Measurements from ENCODE around the gene DDR2. TPM values are rescaled to one million over a fixed set of nuclear protein-coding genes. Genes with fewer than 3 reads are reported as not detected.

DDR2 gene
- total RNA-seq, 1 donor from 2014 or later: 6.5 TPM

DNA sequence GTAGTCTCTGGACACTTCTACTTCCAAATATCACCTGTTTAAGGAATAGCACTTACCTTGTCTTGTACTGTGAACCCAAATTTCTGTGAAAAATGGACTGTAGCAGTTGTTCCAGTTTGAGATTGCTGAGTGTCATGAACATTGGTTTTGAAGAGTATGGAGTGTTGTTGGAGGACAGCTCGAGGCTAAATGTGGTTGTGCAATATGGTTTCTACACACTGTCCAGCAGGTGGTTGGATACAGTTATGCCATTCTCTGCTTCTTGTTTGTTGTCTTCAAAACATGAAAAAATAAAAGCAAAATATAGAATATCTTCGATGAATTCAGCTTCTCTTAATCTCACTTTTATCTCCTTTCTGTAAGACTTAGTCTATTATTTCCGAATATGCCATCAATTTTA is 67.1 kb downstream of the DDR2 start:
- no peak for DNase-seq

DNA sequence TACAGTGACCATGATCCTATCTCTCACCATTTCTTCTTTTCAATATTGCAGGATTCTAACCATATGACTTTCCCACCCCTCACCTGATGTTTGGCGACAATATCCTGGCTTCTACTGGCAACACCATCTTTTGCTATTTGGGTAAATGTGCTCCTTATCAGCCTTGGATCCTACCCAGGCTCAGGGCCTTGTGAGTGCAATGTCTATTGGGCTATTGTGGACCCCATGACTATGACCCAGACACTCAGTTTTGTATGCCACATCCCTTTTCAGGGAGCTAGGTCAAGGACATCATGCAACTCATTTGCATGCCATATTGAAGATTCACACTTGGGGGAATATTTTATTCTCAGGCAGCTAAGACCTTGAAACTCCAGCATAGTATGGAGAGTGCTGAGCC is 67.9 kb downstream of the DDR2 start:
- no peak for DNase-seq

DNA sequence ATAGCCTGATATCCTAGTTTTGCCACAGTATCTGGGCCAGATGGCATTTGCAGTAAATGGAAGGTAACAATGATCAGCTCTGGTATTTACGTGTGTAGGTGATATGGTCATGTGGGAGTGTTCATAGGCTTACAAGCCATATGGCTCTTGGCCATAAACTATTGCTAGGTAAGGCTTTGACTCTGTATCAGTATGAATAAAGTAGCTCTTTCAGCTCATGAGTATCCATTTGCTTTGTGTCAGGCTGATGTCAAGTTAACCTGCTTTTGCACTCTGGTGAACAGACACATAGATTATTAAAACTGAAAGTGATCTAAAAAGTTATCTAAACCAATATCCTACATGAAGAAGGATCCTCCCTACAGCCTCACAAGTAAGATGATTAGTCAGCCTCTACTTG is 69.0 kb downstream of the DDR2 start:
- no peak for DNase-seq

DNA sequence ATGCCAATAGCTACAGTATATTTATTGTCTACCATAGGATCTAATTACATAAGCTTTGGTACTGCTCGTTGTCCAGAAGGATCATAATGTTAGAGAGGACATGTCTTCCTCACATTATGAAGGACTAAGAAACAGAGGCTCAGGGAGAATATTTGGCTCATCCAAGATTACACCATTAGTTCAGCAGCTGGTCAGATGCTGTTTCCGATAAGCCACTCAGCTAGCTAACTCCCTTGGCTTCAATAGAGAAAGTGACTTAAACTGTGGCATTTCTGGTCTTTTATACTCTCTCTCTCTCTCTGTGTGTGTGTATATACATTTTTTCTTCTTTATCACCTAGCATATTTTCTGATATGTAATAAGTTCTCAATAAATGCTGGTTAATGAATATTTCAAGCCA is 70.4 kb downstream of the DDR2 start:
- DNase-seq: no peak

DNA sequence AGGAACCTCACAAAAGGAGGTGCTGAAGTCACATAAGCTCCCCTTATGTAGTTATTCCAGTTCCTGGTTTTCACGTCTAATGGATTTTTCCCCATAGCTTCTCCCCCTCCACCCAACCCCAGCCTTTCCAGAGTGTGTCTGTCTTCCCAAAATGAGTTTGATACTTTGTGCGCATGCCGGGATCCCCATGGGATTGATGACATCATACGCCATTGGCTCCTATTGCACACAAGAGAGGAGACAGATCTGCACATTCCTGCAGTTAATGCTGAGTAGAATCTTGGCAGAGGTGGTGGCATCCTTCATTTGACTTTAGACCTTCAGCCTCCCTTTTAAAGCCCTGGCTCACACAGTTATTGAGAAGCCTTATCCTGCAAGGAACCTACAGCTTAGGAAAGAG is 71.4 kb downstream of the DDR2 start:
- DNase-seq: no peak

DNA sequence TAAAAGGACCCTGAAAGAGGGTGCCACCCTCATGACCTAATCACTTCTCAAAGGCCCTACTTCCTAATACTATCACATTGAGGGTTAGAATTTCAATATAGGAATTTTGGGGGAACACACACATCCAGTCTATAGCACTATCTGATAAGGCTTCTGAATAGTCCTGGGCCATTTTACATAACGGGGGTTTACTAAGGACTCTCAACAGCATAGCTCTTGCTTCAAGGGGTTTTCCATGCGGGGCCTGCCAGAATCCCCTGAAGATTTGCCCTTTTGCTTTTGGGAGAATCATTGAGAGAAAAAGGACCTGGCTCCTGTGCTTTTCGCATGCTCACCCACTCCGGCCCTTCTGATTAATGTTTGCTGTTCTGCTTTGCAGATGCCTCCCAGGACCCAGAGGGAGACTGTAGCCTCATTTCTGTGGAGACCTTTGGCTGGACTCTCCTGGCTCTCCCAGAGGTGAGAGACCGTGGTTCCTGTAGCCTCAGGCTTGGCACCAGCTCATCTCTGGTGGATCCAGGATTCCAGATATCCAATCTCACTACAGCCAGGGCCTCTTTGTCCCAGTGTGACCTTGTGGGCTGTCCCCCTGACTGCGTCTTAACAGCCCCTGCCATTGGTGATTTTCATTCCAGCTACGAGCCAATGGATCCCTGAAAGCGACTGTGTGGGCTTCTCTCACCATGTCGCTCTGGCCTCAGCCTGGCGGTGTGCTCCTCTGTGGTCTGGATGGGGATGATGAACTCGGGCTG is 72.6 kb downstream of the DDR2 start:
- DNase-seq: no peak

DNA sequence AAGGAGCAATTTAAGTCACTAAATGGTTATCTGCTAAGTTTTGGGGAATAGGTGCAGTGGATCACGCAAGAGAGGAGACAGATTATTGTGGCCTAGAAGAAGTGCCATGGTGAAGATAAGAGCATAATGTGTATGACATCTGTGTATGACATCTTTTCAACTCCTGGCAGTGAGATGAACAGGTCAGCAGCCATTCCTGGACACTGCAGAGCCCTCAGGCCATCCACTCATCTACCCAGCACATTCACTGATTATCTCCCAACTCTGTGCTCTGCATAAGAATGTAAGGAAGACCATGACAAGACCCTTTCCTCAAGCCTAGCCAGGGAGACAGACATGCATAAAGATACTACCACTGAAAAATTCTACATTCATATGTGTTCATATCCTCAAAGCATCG is 73.7 kb downstream of the DDR2 start:
- DNase-seq: no peak

DNA sequence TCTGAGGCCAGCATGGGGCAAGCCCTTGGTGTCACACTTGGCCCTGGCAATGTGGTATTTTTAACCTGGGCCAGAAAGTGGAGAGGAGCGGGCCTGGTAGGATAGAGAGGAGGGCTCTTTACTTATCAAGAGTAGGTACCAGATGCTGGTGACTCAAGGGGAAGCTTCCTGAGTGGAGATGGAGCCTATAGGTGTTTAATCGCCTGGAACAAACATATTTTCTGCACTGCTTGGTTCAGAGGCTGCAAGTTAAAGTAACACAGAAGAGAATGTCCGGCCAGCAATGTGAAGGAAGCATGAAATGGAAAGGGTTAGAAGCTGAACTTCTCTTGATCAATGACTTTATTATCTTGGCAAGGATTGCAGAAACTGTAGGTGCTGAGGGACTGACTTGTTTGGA is 74.3 kb downstream of the DDR2 start:
- no peak for DNase-seq

DNA sequence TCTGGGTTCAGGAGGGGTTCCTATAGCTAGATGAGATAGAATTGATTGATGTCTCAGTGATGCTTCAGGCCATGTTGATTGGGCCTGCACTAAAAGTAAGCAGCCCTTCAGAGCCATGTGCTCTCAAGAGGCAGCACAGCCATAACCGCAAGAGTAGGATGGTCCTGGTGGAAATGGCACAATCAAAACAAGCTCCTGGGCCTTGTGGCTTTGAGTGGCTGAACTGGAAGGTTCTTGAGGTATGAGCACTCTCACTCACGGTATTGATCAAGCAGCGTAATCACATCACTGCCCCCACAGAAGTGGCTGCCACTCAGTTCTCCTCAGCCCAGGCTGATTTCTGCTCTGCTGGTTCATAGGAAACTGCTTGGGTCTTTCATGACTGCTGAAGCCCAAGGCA is 76.0 kb downstream of the DDR2 start:
- no peak for DNase-seq

DNA sequence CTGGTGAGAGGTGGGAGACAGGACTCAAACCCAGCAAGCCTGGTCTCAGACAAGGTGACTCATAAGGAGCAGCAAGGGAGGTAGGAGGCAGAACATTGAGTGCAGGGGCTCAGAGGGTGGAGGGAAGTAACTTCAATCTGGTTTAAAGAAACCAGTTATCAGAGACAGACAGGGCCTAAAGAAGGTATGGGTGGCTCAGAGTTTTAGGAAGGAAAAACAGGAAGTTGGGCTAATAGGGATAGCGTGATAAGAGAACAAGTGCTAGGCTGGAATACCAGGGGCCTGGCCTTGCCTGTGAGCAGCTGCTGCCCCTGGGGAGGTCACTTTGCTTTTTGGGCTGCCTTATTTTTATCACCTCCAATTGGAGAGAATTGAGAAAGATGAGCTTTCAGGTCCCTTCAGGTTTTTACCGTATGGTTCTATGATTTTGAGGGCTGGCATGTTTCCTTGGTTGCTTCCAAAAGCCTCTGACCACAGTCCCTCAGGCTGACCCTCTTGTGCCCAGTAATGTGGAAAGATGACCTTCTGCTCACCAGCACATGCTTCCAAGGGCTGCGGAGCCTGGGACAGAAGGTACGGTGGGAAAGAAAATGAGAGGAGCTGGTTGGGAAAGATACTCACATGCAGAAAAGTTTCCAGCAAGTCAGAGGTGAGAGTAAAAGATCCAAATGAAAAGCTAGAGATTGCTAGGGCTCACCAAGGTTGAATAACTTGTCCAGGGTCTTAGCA is 77.0 kb downstream of the DDR2 start:
- DNase-seq: no peak

DNA sequence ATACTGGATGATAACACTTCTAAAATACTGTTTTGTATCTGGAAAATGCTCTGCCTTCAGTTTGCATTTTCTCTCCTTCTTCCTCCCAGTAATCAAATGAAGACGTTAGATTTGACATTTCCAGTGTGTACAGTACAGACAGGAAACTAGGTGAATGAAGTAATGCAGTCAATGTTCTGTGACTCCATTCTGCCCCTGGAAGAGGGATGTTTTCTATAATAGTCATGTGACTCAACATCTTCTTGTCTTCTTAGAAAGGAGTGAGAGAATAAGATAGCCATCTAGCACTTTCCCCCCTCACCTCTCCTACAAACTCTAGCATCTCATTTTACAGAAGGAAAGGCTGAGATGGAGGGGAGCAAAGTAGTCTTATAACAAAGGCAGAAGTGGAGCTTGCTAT is 77.6 kb downstream of the DDR2 start:
- DNase-seq: no peak

DNA sequence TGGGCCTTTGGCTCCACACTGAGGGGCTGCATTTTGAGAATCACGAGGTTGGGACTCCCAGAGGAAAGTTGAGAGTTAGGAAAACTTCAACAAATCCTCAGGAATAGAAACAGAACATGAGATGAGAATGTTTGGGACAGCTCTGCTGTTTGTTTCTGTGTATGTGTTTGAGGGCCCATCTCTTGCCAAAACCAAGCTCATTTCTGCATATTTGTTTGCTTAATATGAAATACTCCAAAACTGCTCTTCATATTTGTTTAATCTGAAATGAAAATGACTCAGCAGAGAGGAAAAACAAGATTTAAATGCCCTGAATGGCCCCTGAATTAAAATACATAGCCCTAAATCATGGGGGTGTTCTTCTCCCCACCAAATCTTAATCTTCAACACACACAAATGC is 78.1 kb downstream of the DDR2 start:
- no peak for DNase-seq

DNA sequence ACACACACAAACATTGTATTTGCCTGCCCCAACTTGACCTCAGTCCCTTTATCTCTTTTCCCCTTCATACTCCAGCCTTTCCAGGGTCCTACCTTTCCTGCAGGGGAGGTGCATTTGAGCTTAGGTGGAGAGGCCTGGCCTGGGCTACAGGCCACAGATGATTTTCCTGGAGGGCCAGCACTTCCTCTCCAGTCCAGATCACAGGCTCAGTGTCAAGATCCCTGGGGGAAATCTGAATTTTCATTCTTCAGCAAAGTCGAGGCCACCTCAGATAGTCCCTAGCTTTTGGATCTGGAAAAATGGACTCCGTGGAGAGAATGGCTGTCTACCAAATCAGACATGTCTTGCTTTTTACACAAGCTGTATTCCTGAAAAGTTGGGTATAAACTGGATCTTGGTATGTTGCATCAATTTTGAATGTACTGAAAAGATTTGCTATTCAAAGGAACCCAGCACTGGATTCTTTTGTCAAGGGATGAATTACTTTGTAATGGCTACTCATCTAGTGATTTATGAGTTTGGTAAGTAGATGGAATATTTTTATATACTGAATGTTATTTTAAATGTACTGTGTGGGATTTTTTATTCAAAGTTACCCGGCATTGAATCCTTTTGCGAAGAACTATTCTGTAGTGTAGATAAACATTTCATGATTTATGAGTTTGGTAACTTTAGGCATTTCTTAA is 78.7 kb downstream of the DDR2 start:
- no peak for DNase-seq

DNA sequence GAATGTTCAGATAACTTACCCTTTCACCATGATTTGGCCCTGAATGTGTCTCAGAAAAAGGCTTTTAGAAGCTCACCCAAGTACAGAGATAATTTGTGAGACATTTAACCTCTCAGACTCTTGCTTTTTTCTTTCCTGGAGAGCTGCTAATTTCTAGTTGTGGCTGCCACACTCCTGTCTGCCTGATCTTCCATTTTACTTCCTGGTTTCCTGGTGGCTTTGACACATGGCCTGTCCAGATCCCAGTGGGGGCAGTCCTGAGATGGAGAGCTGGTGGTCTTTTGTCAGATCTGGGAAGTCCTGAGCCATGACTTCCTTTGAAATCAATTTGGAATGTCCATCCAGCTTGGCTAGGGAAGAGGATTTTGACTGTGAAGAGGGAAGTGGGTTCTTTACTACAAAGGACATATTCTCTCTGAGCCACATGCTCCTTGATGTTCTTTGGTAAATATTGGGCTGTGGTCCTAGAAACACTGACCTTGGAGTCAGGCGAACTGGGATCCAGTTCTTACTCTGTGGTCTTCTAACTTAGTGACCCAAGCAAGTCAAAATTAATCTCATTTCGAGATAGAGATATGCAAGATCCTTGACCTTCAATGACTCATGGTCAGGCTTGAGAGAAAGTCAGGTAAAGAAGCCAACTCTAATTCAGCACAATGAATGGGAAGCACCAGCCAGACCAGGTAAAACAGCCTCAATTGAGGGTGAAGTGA is 80.2 kb downstream of the DDR2 start:
- no peak for DNase-seq

DNA sequence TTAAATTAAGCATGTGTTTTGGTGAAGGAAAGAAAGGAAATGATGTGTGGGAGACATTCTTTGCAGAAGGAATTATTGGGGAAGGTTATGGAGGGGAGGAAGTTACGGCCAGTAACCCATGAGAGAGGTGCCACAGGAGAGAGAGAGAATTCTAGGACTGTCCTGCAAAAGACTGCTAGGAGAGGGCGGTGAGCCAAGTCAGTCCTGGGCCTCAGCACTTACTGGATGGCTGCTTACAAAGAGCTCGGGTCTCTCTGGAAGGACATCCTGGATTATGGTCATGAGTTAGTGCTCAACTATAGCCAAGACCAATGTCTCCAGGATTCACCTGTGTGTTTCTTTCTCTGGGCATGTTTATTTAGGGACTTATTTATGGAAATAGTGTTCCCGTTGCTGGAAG is 83.9 kb downstream of the DDR2 start:
- DNase-seq: no peak

DNA sequence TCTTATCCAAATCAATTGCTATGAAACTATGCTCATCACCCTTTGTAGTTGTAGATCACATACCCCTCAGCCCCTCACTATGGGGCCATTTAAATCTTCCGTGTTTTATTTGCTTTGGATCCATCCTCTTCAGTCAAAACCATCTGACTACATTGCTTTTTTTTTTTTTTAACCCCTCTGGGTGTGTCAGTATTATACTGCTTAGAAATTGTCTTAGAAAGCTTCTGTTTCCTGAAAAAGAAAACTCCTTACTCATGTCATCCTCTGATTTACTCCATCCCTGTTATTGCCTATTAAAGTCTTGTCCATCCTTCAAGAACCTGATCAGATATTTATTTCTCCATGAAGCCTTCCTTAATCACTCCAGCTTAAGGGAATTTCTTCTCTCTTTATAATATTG is 84.3 kb downstream of the DDR2 start:
- DNase-seq: no peak

DNA sequence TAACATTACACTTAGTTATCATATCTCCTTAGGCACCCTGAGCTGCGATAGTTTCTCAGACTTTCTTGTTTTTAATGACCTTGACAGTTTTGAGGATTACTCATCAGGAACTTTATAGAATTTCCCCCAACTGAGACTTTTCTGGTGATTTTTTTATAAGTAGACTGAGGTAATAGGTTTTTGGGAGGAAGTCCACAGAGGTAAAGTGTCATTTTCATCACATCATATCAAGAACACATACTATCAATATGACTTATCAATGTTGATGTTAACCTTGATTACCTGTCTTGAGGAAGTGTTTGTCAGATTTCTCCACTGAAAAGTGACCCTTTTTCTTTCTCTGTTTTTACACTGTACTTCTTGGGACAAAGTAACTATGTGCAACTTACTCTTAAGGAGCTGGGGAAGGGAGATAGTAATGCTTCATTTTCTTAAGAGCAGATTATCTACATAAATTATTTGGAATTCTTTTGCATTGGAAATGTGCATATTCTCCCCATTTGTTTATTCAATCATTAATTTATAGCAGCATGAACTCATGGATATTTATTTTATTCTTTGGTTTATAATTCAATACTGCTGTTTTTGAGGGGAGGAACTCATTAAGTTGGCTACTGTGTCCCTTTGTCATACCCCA is 85.4 kb downstream of the DDR2 start:
- DNase-seq: no peak

DNA sequence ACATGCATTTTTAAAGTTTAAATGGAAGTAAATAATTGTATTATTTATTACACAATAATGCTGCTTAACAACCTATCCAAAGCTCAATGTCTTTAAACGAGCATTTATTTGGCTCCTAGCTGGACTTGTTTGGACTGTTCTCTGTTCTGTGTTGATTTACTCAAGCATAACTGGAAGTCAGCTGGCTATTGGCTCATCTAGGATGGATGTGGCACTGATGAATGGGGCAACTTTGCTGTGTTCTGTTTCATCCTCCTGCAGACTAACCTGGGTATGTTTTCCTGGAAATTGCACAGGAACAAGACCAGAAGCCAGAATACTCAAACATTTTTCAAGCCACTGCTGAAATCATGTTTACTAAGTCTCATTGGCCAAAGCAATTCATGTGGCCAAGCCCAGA is 87.4 kb downstream of the DDR2 start:
- DNase-seq: no peak

DNA sequence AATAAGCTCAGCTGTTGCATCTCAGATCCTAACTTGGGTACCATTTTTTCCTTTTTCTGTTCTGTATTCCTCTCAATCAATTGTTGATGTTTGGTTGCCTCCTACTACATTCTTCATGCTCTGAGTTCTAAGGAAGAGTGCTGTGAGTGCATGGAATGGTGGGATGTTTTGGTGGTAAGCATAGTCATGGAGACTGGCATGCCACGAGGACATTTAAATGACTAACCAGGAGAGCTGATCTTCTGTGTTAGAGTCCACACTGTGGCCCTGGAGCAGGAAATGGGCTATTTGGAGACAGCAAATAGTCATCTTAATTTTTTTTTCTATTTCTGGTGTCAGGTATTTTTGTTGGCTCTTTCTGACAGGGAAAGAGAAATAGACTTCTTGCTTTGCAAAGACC is 88.7 kb downstream of the DDR2 start:
- DNase-seq: no peak

DNA sequence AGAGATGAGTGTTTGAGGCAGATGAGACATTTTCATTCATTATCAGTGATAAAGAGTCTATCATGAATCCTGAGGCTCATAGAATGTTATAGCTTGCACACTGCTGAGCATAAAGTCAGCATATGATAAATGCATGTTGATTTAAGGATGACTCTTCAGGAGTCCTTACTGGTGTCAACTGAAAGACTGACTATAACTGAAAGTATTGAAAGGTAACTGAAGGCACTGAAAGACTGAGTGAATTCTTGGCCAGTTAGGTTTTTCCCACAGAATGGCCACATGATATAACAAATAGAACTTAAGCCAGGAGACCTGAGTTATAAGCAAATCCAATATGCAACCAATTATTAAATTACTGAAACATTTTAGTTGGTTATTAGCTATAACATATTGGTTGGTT is 89.2 kb downstream of the DDR2 start:
- no peak for DNase-seq

DNA sequence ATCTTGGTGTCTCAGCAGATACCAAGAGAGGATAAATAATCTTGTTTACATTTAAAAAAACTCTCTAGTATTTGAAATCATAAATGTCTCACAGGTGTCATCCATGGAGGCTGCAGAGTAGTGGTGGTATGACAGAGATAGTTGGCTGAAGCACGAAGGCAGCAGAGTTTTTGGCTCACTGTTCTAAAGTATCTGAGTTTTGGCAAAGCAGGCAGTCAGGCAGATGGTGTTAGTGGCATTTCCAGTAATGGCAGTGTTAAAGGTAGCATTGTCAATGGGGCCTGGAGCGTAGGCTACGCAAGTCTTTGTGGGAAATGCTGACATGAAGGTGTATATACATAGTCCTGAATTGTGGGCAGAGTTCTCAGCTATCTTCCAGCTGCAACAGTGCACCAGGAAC is 89.8 kb downstream of the DDR2 start:
- no peak for DNase-seq

DNA sequence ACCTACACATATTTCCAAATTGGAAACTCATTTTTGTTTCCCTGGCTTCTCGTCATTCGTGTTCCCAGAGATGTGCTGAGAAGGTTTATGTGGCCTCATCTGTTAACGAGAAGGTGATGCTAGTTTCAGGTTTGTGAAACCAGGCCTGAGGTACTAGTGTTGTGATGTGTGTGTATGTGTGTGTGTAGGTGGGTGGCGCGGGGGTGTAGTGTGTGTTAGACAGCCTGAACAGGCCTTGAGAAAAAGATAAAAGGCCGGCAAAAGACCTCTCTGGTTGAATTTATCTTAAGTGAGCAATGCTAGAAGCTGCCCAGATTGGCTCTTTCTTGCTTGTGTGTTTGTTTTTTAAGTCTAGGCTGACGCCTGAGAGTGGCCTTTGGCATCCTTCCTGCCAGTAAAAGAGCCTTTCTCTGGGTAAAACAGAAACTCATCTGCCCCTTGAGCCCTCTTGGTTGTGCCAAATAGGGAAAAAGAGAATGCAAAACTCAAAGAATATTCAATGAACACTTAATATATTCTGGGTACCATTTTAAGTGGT is 92.4 kb downstream of the DDR2 start:
- DNase-seq: no peak

All from dermis blood vessel endothelial cell (primary cell).